ENCODE measurements around the gene LRRC4C. TPM values are rescaled to one million over a fixed set of nuclear protein-coding genes. Genes with fewer than 3 reads are reported as not detected.

LRRC4C gene
- total RNA-seq, 2 donors from 2014 or later = 0.42 TPM; not detected in 1

- Histone ChIP-seq H3K36me3 (no peaks in the 10 kb centered on the region), H3K27me3 (no peaks in the 10 kb centered on the region), H3K4me3 (no peak overlapping the region), H3K4me1 (no peaks in the 10 kb centered on the region), H3K9ac (ENCODE audit: low read depth in 2 of 2, low read length in 2 of 2) (no peak overlapping the region), H3K27ac (no peak overlapping the region), H3K9me3 (no peaks in the 10 kb centered on the region)
- no peak for TF ChIP-seq CTCF (IDR thresholded peaks at IDR 0.05)
- no peak for DNase-seq
- intact Hi-C loops (cut with DNase I) = no loop called here
These were observed 27.7 kb downstream of the LRRC4C start for GRCh38 chr11:41431784-41432183.

DNA sequence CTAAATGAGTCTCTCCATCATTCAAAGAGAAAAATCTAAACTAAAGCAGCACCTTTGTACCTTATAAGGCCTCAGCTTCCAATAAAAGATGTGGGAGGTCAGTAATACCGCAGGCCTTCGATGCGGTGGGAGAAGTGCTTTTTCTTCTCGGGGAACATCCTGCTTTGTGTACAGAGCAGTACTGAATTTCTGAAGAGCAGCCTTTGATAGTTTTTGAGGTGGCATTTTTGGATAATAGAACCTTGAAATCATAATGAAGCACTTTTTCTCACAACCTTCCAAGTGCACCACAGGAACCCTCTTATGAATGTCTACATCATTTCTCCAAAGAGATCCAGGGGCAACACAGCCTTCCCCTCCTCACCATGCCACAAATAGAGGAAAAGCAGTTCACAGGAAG is 39.6 kb downstream of the LRRC4C start:
- Histone ChIP-seq H3K9ac (ENCODE audit: low read depth in 2 of 2, low read length in 2 of 2) (no peak overlapping the region), H3K4me1 (no peaks in the 10 kb centered on the region), H3K36me3 (no peaks in the 10 kb centered on the region), H3K27ac (no peak overlapping the region), H3K9me3 (no peaks in the 10 kb centered on the region), H3K27me3 (no peaks in the 10 kb centered on the region), H3K4me3 (no peak overlapping the region)
- intact Hi-C loops (cut with DNase I) = no loop called here
- no peak for TF ChIP-seq CTCF (IDR thresholded peaks at IDR 0.05)
- no peak for DNase-seq

DNA sequence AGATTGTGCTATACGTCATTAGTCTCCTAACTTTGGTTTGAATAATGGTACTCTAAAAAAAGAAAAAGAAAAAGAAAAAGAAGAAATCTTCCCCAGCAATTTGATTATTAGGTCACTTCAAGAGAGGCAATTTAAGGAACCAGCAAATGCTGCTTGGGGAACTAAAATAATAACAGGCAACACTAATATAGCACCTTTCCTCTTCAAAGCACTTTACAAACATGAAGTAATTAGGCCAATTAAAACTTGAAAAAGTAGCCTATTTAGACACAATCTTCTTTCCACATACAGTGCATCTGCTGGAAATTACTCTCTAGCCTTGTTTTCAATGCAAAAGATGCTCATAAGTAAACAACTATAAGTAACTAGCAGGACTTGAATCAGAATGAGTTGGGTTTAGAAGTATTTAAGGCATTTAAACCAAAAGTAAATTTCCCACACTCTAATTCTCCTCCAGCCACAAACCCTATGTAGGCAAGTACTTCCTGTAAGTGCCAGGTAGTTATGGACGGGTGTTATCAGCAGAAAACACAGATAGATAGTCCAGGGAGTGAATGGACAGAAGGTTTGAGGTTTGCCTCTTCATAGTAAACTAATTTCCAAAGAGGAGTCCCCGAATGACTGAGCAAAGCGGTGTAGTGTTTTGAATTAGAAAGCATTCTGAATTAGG is 44.5 kb downstream of the LRRC4C start:
- intact Hi-C loops (cut with DNase I) = no loop called here
- no peak overlapping the region for H3K27ac ChIP-seq
- no peak overlapping the region for H3K9ac ChIP-seq (ENCODE audit: low read depth in 2 of 2, low read length in 2 of 2)
- DNase-seq = no peak
- H3K27me3 ChIP-seq = no peaks in the 10 kb centered on the region
- no peaks in the 10 kb centered on the region for H3K9me3 ChIP-seq
- H3K4me3 ChIP-seq = no peak overlapping the region
- H3K36me3 ChIP-seq = no peaks in the 10 kb centered on the region
- TF ChIP-seq CTCF (IDR thresholded peaks at IDR 0.05) = no peak
- no peaks in the 10 kb centered on the region for H3K4me1 ChIP-seq

DNA sequence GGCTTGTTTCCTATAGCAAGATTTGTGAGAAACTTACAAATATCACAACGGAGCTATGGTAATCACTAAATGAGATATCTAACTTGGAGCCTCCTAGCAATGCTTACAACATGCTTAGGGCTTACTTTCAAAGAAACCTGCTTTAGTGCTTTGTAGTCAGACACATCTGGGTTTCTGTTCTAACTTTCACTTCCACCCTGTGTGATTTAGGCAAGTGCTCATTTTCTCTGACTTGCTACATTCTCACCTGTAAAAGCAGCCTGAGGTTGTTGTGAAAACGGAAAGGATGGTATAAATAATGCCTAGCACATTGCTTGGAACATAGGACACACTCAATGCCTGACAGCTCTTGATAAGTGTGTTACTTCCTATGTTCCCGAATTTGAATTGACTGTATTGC is 45.6 kb downstream of the LRRC4C start:
- DNase-seq = no peak
- no peaks in the 10 kb centered on the region for H3K36me3 ChIP-seq
- H3K9me3 ChIP-seq = no peaks in the 10 kb centered on the region
- no peak for TF ChIP-seq CTCF (IDR thresholded peaks at IDR 0.05)
- no peak overlapping the region for H3K9ac ChIP-seq (ENCODE audit: low read depth in 2 of 2, low read length in 2 of 2)
- no peak overlapping the region for H3K4me3 ChIP-seq
- no peaks in the 10 kb centered on the region for H3K4me1 ChIP-seq
- H3K27ac ChIP-seq = no peak overlapping the region
- intact Hi-C loops (cut with DNase I) = no loop called here
- no peaks in the 10 kb centered on the region for H3K27me3 ChIP-seq

- Histone ChIP-seq H3K4me3 (no peak overlapping the region), H3K9me3 (no peaks in the 10 kb centered on the region), H3K27me3 (no peaks in the 10 kb centered on the region), H3K27ac (no peak overlapping the region), H3K4me1 (no peaks in the 10 kb centered on the region), H3K9ac (ENCODE audit: low read depth in 2 of 2, low read length in 2 of 2) (no peak overlapping the region), H3K36me3 (no peaks in the 10 kb centered on the region)
- intact Hi-C loops (cut with DNase I) = no loop called here
- TF ChIP-seq CTCF (IDR thresholded peaks at IDR 0.05) = no peak
- DNase-seq = no peak
These were observed 53.6 kb downstream of the LRRC4C start for GRCh38 chr11:41405812-41406211.
